NCI-H2196 (cell line): Measurements from ENCODE around the gene TSC22D3.

Experiments
- DNase-seq: peaks from one replicate; lab custom pipeline; 2025; ENCODE audit not compliant: unreplicated experiment; lab: John Stamatoyannopoulos, UW

The TSC22D3 gene

GRCh38 chrX:107730991-107731766 lies 44.4 kb downstream of the TSC22D3 start:
- no peak for DNase-seq

GRCh38 chrX:107730298-107730655 lies 45.3 kb downstream of the TSC22D3 start:
- no peak for DNase-seq

GRCh38 chrX:107729558-107730297 lies 45.9 kb downstream of the TSC22D3 start:
- no peak for DNase-seq

GRCh38 chrX:107728371-107729099 lies 47.1 kb downstream of the TSC22D3 start:
- DNase-seq = no peak

GRCh38 chrX:107726816-107727534 lies 48.6 kb downstream of the TSC22D3 start:
- no peak for DNase-seq

- no peak for DNase-seq
Measured at GRCh38 chrX:107725761-107726555, 49.6 kb downstream of the TSC22D3 start.

- no peak for DNase-seq
Measured at GRCh38 chrX:107724653-107725052, 50.9 kb downstream of the TSC22D3 start.

- DNase-seq = no peak
Measured at GRCh38 chrX:107723511-107723910, 52.1 kb downstream of the TSC22D3 start.

GRCh38 chrX:107721966-107722707 lies 53.5 kb downstream of the TSC22D3 start:
- DNase-seq = no peak

- DNase-seq = no peak
Measured at GRCh38 chrX:107721318-107721717, 54.3 kb downstream of the TSC22D3 start.

- DNase-seq = peak; percentile 68
Measured at GRCh38 chrX:107718156-107718621, 57.4 kb downstream of the TSC22D3 start.

- no peak for DNase-seq
Measured at GRCh38 chrX:107716816-107717700, 58.5 kb downstream of the TSC22D3 start.

GRCh38 chrX:107716118-107716684 lies 59.4 kb downstream of the TSC22D3 start:
- no peak for DNase-seq

GRCh38 chrX:107715331-107716117 lies 60.1 kb downstream of the TSC22D3 start:
- no peak for DNase-seq

GRCh38 chrX:107714206-107714891 lies 61.2 kb downstream of the TSC22D3 start:
- DNase-seq = no peak

GRCh38 chrX:107713543-107714205 lies 61.9 kb downstream of the TSC22D3 start:
- no peak for DNase-seq
